Muscle of leg (tissue), 16 donors: ENCODE data around the gene GOLGA7B. TPM values are rescaled to one million over a fixed set of nuclear protein-coding genes. Genes with fewer than 3 reads are reported as not detected.

Experiments used
- DNase-seq: peaks from one replicate; pipeline ENCODE4 v3.0.0; 2013
- H3K27ac ChIP-seq: one replicate; pipeline ENCODE4 v1.5.1; 2013; ENCODE audit warnings: mild to moderate bottlenecking, low read length, control low read depth
- H3K27me3 ChIP-seq: one replicate; pipeline ENCODE4 v1.6.1; 2013; ENCODE audit warnings: low read length; ENCODE audit not compliant: control insufficient read depth, insufficient read depth
- H3K36me3 ChIP-seq: one replicate; pipeline ENCODE4 v1.6.1; 2013; ENCODE audit warnings: low read length; ENCODE audit not compliant: control insufficient read depth, insufficient read depth
- H3K4me1 ChIP-seq: one replicate; pipeline ENCODE4 v1.6.1; 2013; ENCODE audit warnings: low read length; ENCODE audit not compliant: control insufficient read depth, insufficient read depth
- H3K4me3 ChIP-seq: one replicate; pipeline ENCODE4 v1.5.1; 2013; ENCODE audit warnings: low read length, control low read depth
- H3K9me3 ChIP-seq: replicated peaks from 2 replicates; pipeline ENCODE4 v1.6.1; 2013; ENCODE audit warnings: low read depth, low read length; ENCODE audit not compliant: control insufficient read depth
- WGBS: methylation state at CpG from one replicate; pipeline ENCODE4 v1.1.5; 2013; ENCODE audit warnings: missing lambda C conversion rate; ENCODE audit not compliant: insufficient coverage; 5-methylcytosine and 5-hydroxymethylcytosine counted together
- long read RNA-seq, 11 donors: transcript quantifications; one replicate each; lab custom pipeline, GENCODE V29; 2026
- polyA plus RNA-seq, 8 donors: library from polyadenylated mRNA; unstranded; fragments of 120-200 nt; gene quantifications; one replicate each; pipeline versions ENCODE4 v1.2.1 to v1.2.3, GENCODE V29; 2013; ENCODE audit warnings: inconsistent platforms in 1 of 8, low replicate concordance in 1 of 8; ENCODE audit not compliant: insufficient read length in 8 of 8, insufficient read depth in 1 of 8
- total RNA-seq: library from RNA; stranded (reverse); fragments of 120-200 nt; gene quantifications from one replicate; pipeline ENCODE4 v1.2.4, GENCODE V29; 2013

The GOLGA7B gene
- total RNA-seq (0.04 TPM), polyA plus RNA-seq (under 1 TPM; 0.03 to 0.12 (median 0.07) TPM)
- long read RNA-seq, donor 1, result 0 reads
- long read RNA-seq, donor 2, result 0 reads
- long read RNA-seq, donor 3, result 0 reads
- long read RNA-seq, donor 4, result 0 reads
- long read RNA-seq, donor 5, full-length matches to known transcripts, result 1 of 1 reads
- long read RNA-seq, donor 5, partial matches to known transcripts, result 0 of 1 reads
- long read RNA-seq, donor 5, other reads (novel, unspliced or antisense), result 0 of 1 reads
- long read RNA-seq, donor 6, result 0 reads
- long read RNA-seq, donor 7, result 0 reads
- long read RNA-seq, donor 8, result 0 reads
- long read RNA-seq, donor 9, result 0 reads
- long read RNA-seq, donor 10, result 0 reads
- long read RNA-seq, donor 11, full-length matches to known transcripts, result 1 of 1 reads
- long read RNA-seq, donor 11, partial matches to known transcripts, result 0 of 1 reads
- long read RNA-seq, donor 11, other reads (novel, unspliced or antisense), result 0 of 1 reads

GRCh38 chr10:97849687-97850402 lies at the start of gene GOLGA7B:
Gene GOLGA7B (plus strand): TSS chr10:97849843. CDS start chr10:97850304, 461 bp downstream.
- H3K9me3 ChIP-seq, result no peaks in the 10 kb centered on the region
- peaks cover 48% of the 10 kb centered on the region for H3K27me3 ChIP-seq
- WGBS, result under 1% methylated on average over 77 of the region's 87 CpGs
- H3K36me3 ChIP-seq, result no peaks in the 10 kb centered on the region
- H3K27ac ChIP-seq, result no peak within 1 kb of the TSS
- H3K4me3 ChIP-seq, result peak within 1 kb of the TSS; percentile 15
- peaks cover 8% of the 10 kb centered on the region for H3K4me1 ChIP-seq
- peak; percentile 66 for DNase-seq

GRCh38 chr10:97800474-97800873 lies 49.2 kb upstream of the GOLGA7B start:
- H3K27me3 ChIP-seq, result peaks cover 14% of the 10 kb centered on the region
- no peaks in the 10 kb centered on the region for H3K36me3 ChIP-seq
- 66% methylated on average over 6 of the region's 9 CpGs for WGBS
- no peak overlapping the region for H3K4me3 ChIP-seq
- H3K27ac ChIP-seq, result no peak overlapping the region
- H3K4me1 ChIP-seq, result no peaks in the 10 kb centered on the region
- peaks cover 7% of the 10 kb centered on the region for H3K9me3 ChIP-seq
- no peak for DNase-seq

- H3K27me3 ChIP-seq, result peaks cover 14% of the 10 kb centered on the region
- 77% methylated on average over 5 of the region's 5 CpGs for WGBS
- H3K4me1 ChIP-seq, result no peaks in the 10 kb centered on the region
- H3K9me3 ChIP-seq, result peaks cover 7% of the 10 kb centered on the region
- no peak overlapping the region for H3K4me3 ChIP-seq
- no peak for DNase-seq
- no peaks in the 10 kb centered on the region for H3K36me3 ChIP-seq
- no peak overlapping the region for H3K27ac ChIP-seq
Measured at GRCh38 chr10:97801422-97801821, 48.2 kb upstream of the GOLGA7B start.

GRCh38 chr10:97805096-97805884 lies 44.4 kb upstream of the GOLGA7B start:
- Histone ChIP-seq H3K4me3 (no peak overlapping the region), H3K9me3 (no peaks in the 10 kb centered on the region), H3K4me1 (no peaks in the 10 kb centered on the region), H3K27ac (no peak overlapping the region), H3K27me3 (peaks cover 8% of the 10 kb centered on the region), H3K36me3 (no peaks in the 10 kb centered on the region)
- 67% methylated on average over 2 of the region's 12 CpGs for WGBS
- peak; percentile 48 for DNase-seq

GRCh38 chr10:97805949-97806348 lies 43.7 kb upstream of the GOLGA7B start:
- Histone ChIP-seq H3K27ac (no peak overlapping the region), H3K9me3 (no peaks in the 10 kb centered on the region)
- WGBS, result 26% methylated on average over 5 of the region's 6 CpGs

DNA sequence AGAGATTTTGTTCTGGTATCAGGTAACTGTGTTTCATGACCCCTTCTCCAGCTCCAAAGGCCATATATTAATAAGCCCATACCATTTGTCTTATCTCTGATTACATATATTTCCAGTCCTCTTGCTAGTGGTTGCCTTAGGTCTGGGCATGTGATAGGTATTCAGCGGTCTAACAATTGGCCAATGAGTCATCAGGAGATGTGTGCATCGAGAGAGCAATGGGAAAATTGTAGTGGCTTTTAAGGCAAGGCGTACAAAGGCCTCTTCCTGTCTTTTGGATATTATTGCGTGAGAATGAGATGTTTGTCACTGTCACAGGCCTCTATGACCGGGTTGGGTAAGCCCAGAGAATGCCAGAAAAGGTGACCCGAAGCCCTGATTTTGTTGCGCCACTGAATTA lies 39.2 kb upstream of the GOLGA7B start:
- H3K4me3 ChIP-seq, result no peak overlapping the region
- no peak overlapping the region for H3K27ac ChIP-seq
- 66% methylated on average over 5 of the region's 7 CpGs for WGBS
- no peaks in the 10 kb centered on the region for H3K4me1 ChIP-seq
- peaks cover 2% of the 10 kb centered on the region for H3K27me3 ChIP-seq
- no peaks in the 10 kb centered on the region for H3K9me3 ChIP-seq
- no peak for DNase-seq
- no peaks in the 10 kb centered on the region for H3K36me3 ChIP-seq

More at GRCh38 chr10:97805949-97806348, 43.7 kb upstream of the GOLGA7B start:
- Histone ChIP-seq H3K4me3 (no peak overlapping the region), H3K36me3 (no peaks in the 10 kb centered on the region), H3K27me3 (peaks cover 5% of the 10 kb centered on the region), H3K4me1 (no peaks in the 10 kb centered on the region)
- DNase-seq, result no peak

DNA sequence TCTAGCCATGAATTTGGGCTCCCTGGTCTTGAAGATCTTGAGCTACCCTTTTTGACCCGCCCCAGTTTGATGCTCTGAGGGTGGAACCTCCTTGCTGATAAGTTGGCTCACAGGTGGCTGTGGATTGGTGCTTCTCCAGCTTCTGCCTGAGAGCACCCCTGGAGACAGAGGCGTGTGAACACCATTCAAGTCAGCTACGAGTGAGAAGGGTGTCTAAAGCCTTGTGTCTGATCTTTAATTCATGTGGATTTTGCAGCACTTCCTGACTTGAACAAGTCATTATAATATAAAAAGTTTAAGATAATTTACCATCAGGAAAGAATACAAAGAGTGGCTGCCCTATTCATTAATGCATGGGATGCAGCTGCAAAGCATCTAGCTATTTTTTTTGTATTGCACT lies 37.7 kb upstream of the GOLGA7B start:
- 83% methylated on average over 1 of the region's 3 CpGs for WGBS
- DNase-seq, result no peak
- no peak overlapping the region for H3K4me3 ChIP-seq

DNA sequence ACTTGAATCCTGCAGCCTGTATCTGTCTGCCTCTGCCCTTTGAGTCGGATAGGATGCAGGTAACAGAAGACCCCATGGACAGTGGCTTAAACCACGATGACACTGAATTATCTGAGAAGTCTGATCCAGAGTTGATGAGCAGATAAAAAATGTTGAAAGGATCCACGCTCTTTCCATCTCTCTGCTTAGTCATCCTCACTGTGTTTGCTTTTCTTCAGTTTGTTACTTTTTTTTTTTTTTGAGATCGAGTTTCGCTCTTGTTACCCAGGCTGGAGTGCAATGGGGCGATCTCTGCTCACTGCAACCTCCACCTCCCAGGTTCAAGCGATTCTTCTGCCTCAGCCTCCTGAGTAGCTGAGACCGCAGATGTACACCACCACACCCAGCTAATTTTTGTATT lies 36.9 kb upstream of the GOLGA7B start:
- Histone ChIP-seq H3K4me1 (no peaks in the 10 kb centered on the region), H3K4me3 (no peak overlapping the region), H3K36me3 (no peaks in the 10 kb centered on the region), H3K27ac (no peak overlapping the region), H3K9me3 (no peaks in the 10 kb centered on the region), H3K27me3 (peaks cover 3% of the 10 kb centered on the region)
- 68% methylated on average over 3 of the region's 8 CpGs for WGBS
- DNase-seq, result no peak

More for the DNA sequence above, 37.7 kb upstream of the GOLGA7B start:
- H3K9me3 ChIP-seq, result no peaks in the 10 kb centered on the region
- H3K27ac ChIP-seq, result no peak overlapping the region
- peaks cover 4% of the 10 kb centered on the region for H3K27me3 ChIP-seq
- H3K4me1 ChIP-seq, result no peaks in the 10 kb centered on the region
- H3K36me3 ChIP-seq, result no peaks in the 10 kb centered on the region

- Histone ChIP-seq H3K9me3 (no peaks in the 10 kb centered on the region), H3K4me1 (no peaks in the 10 kb centered on the region), H3K4me3 (no peak overlapping the region), H3K27ac (no peak overlapping the region), H3K36me3 (no peaks in the 10 kb centered on the region), H3K27me3 (peaks cover 3% of the 10 kb centered on the region)
- no peak for DNase-seq
- WGBS, result 60% methylated on average over 1 of the region's 3 CpGs
Measured at GRCh38 chr10:97813311-97813710, 36.3 kb upstream of the GOLGA7B start.
